Choroid plexus epithelial cell (primary cell): Measurements from ENCODE around the gene ADGRL3.
A peak's percentile ranks its signal among the peaks of the same experiment; 100 is the strongest.

Experiments
- DNase-seq: peaks from one replicate; pipeline ENCODE4 v3.0.0-alpha.2; 2010; ENCODE audit warnings: low read depth
- H3K4me3 ChIP-seq: 2 replicates; pipeline ENCODE4 v1.5.1; 2011; ENCODE audit warnings: low read depth, mild to moderate bottlenecking, control low read depth, low read length, moderate library complexity
- TF ChIP-seq, protein P1 (sequence below): conservative IDR thresholded peaks from 2 replicates; pipeline ENCODE4 v1.5.1; 2011; ENCODE audit warnings: low read depth, mild to moderate bottlenecking, control low read depth, inconsistent platforms, low read length, moderate library complexity

Gene ADGRL3

DNA sequence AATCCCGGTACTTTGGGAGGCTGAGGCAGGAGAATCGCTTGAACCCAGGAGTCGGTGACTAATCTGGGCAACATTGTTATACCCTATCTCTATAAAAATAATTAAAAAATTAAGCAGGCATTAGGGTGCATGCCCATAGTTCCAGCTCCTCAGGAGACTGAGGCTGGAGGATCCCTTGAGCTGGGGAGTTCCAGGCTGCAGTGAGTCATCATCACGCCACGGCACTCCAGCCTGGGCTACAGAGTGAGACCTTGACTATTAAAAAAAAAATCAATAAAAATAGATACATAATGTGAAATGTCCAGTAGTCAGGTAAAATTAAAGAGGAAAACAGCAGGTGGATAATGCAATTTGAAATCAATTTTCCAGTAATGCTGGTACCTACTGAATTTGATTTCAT, 14.6 kb downstream of the ADGRL3 start:
- H3K4me3 ChIP-seq: no peak overlapping the region
- peak; percentile 35 for DNase-seq
- TF ChIP-seq, protein P1, sequence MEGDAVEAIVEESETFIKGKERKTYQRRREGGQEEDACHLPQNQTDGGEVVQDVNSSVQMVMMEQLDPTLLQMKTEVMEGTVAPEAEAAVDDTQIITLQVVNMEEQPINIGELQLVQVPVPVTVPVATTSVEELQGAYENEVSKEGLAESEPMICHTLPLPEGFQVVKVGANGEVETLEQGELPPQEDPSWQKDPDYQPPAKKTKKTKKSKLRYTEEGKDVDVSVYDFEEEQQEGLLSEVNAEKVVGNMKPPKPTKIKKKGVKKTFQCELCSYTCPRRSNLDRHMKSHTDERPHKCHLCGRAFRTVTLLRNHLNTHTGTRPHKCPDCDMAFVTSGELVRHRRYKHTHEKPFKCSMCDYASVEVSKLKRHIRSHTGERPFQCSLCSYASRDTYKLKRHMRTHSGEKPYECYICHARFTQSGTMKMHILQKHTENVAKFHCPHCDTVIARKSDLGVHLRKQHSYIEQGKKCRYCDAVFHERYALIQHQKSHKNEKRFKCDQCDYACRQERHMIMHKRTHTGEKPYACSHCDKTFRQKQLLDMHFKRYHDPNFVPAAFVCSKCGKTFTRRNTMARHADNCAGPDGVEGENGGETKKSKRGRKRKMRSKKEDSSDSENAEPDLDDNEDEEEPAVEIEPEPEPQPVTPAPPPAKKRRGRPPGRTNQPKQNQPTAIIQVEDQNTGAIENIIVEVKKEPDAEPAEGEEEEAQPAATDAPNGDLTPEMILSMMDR: no peak

DNA sequence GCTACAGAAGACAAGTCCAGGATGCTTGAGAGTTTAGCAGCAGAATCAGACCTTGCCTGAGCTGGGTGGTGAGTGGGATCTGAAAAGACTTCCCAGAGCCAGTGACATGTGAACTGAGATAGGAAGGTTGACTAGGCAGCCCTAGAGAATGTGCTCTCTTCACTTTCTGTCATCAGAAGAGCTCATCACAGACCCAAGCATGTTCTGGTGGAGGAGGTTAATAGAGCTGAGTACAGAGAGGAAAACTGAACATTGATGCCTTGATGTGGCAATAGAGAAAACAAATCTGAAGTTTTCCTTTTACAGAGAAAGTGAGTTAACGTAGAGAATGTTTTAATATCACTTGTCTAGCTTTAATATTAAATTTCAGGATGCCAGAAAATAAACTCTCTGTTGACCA, 17.1 kb downstream of the ADGRL3 start:
- DNase-seq: no peak
- H3K4me3 ChIP-seq: no peak overlapping the region
- TF ChIP-seq, protein P1: no peak

DNA sequence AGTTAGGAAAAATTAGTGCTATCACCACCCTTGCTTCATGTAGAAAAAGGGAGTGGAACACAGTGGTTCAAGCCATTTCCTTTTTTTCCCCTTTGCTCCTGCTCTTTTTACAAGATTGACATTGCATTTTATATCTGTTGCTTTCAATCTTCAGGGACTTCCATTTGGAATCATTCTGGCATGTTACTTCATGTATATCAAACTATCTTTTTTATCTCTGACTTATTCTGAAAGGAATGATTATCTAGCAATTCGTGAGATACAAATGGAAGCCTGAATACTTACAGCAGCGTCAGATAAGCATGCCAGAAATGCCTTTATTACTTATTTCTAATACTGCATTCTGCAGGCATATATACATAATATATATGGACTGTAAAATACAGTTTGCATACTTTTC, 20.4 kb downstream of the ADGRL3 start:
- H3K4me3 ChIP-seq: no peak overlapping the region
- TF ChIP-seq, protein P1: no peak
- DNase-seq: peak; percentile 25

DNA sequence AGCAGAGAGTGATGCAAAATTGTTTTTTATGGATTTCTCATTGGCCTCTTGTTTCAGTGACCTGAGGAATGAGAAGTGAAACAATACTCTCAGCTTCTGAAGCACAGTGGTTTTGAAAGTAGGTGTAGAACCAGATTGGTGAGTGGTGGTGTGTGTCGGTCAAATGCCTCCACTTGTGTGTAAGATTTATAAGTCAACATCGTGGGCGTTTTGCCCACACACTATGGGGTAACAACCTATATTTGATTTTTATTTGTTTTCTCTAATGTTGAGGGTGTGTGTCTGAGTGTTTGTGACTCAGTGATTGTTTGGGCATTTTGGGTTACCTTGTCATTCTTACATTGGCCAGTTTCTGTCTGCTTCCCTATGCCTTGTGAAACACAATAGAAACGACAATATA, 23.3 kb downstream of the ADGRL3 start:
- DNase-seq: no peak
- no peak overlapping the region for H3K4me3 ChIP-seq
- TF ChIP-seq, protein P1: no peak

DNA sequence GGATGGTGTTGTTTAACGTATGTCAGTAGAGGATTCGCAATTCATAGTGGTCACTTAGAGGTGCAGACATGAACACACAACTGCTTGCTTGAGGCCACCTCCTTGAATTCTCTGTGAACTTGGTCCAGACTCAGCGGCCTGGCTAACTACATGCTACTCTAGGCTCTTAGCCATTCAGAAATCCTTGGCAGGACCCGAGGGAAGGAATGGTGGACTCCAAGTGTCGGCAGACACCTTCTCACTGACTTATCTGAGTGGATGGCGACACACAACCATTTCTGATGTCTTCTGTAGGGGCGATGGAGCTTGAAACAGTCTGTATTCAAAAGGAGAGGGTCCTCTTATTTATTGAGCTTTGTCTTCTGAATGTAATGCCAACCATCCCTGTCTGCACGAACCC, 24.4 kb downstream of the ADGRL3 start:
- no peak overlapping the region for H3K4me3 ChIP-seq
- TF ChIP-seq, protein P1: no peak
- no peak for DNase-seq

DNA sequence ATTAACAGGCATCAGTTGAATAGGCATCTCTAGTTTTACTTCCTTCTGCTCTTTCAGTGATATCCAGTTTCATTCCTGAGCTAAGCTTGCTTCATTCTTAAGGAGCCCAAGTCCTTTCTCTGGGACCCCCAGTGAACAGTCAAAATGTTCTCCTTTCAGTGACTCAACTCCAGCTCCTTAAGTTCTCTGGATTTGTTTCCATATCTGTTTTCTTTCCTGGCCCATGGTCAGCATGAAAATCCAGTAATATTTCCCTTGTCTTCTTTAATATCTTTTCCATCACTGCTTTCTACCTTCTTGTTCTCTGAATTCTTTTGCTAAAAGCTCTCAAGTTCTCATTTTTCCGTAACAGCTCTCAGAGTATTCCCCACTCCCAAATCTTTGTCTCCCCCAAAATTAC, 25.5 kb downstream of the ADGRL3 start:
- no peak overlapping the region for H3K4me3 ChIP-seq
- peak; percentile 12 for DNase-seq
- TF ChIP-seq, protein P1: no peak

DNA sequence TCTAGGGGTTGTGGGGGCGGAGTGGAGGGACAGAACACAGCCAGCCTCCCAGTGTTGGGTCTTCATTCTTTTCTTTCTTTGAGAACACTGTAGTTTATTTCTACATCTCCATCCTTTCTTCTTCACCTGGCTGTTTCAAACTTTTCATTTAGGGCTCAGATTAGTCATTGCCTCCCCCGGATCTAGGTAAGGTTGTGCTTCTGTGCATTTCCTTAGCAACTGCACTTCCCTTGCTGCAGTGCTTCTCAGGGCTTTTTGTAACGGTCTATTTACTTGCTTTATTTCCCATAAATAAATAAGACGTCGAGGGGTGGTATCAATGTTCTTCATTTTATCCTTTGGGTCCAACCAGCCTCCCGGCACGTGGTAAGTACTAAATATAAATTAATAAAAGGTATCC, 31.3 kb downstream of the ADGRL3 start:
- TF ChIP-seq, protein P1: no peak
- H3K4me3 ChIP-seq: no peak overlapping the region
- DNase-seq: no peak
